Keratinocyte (primary cell): ENCODE data around the gene KIAA0040. TPM values are rescaled to one million over a fixed set of nuclear protein-coding genes. Genes with fewer than 3 reads are reported as not detected.

Experiments
- DNase-seq: peaks from one replicate; pipeline ENCODE4 v3.0.0-alpha.2; 2011; ENCODE audit warnings: low read depth, missing footprints, low spot score
- FAIRE-seq: peaks from 2 replicates; lab custom pipeline; 2011; peaks lifted over from hg19 to GRCh38; lab: Jason Lieb, UNC
- H2AFZ ChIP-seq: 2 replicates; pipeline ENCODE4 v1.6.0; 2012; ENCODE audit warnings: low read length, control low read depth, inconsistent platforms; ENCODE audit not compliant: control insufficient read depth
- H3K27ac ChIP-seq: 2 replicates; pipeline ENCODE4 v1.5.1; 2011; ENCODE audit warnings: low read length; ENCODE audit not compliant: control insufficient read depth, insufficient read depth
- H3K27me3 ChIP-seq: 3 replicates; pipeline ENCODE4 v1.6.0; 2011; ENCODE audit warnings: low read length; ENCODE audit not compliant: control insufficient read depth, insufficient read depth; ENCODE audit errors: extremely low read depth
- H3K36me3 ChIP-seq, 2 experiments: 2 replicates in 1 of 2; 3 replicates in 1 of 2; pipeline ENCODE4 v1.5.1; 2011; ENCODE audit warnings: low read length in 2 of 2, mild to moderate bottlenecking in 1 of 2; ENCODE audit not compliant: control insufficient read depth in 2 of 2, insufficient read depth in 2 of 2; ENCODE audit errors: extremely low read depth in 1 of 2
- H3K4me1 ChIP-seq: 3 replicates; pipeline ENCODE4 v1.5.1; 2011; ENCODE audit warnings: low read length; ENCODE audit not compliant: control insufficient read depth, insufficient read depth; ENCODE audit errors: extremely low read depth
- H3K4me2 ChIP-seq: 3 replicates; pipeline ENCODE4 v1.6.0; 2011; ENCODE audit warnings: low read depth, low read length; ENCODE audit not compliant: control insufficient read depth, insufficient read depth; ENCODE audit errors: extremely low read depth
- H3K4me3 ChIP-seq, 3 experiments: fragments of 200-600 bp in 1 of 3; sonication (generic) in 1 of 3; 2 replicates in 2 of 3; 3 replicates in 1 of 3; pipeline ENCODE4 v1.5.1; 2011 to 2016; ENCODE audit warnings: low read length in 3 of 3, mild to moderate bottlenecking in 3 of 3, control low read depth in 2 of 3, inconsistent platforms in 1 of 3, low read depth in 1 of 3, mixed read lengths in 1 of 3, mixed run types in 1 of 3, moderate library complexity in 1 of 3; ENCODE audit not compliant: control insufficient read depth in 2 of 3, insufficient read depth in 2 of 3; ENCODE audit errors: extremely low read depth in 1 of 3
- H3K79me2 ChIP-seq: 2 replicates; pipeline ENCODE4 v1.6.0; 2012; ENCODE audit warnings: low read length; ENCODE audit not compliant: control insufficient read depth, insufficient read depth
- H3K9ac ChIP-seq: 3 replicates; pipeline ENCODE4 v1.6.0; 2011; ENCODE audit warnings: low read length; ENCODE audit not compliant: control insufficient read depth, insufficient read depth; ENCODE audit errors: extremely low read depth
- H3K9me1 ChIP-seq: 3 replicates; pipeline ENCODE4 v1.6.0; 2011; ENCODE audit warnings: low read length; ENCODE audit not compliant: control insufficient read depth, insufficient read depth; ENCODE audit errors: extremely low read depth
- H3K9me3 ChIP-seq: 2 replicates; pipeline ENCODE4 v1.5.1; 2012; ENCODE audit warnings: low read depth, low read length; ENCODE audit not compliant: control insufficient read depth
- H4K20me1 ChIP-seq: 3 replicates; pipeline ENCODE4 v1.6.0; 2011; ENCODE audit warnings: low read length; ENCODE audit not compliant: control insufficient read depth, insufficient read depth; ENCODE audit errors: extremely low read depth
- EZH2 ChIP-seq: IDR thresholded peaks from one replicate; pipeline ENCODE4 v1.6.1; 2012; ENCODE audit warnings: inconsistent platforms, mild to moderate bottlenecking, low read length, moderate library complexity
- dilution Hi-C: fragments of 300-500 bp; cut with MboI; formaldehyde crosslinking; loops from one replicate; pipeline ENCODE4 v1.7.0; 2020; ENCODE audit warnings: low sequenced_read_pairs; ENCODE audit not compliant: extremely low pct_ligation_motif_present
- polyA plus RNA-seq, 5 experiments: library from polyadenylated mRNA; depleted of rRNA in 3 of 5; stranded (reverse) in 3 of 5; stranded (forward) in 1 of 5; unstranded in 1 of 5; fragments of >200 nt; gene quantifications; 1 replicate in 1 of 5; 2 replicates in 3 of 5; 3 replicates in 1 of 5; pipeline versions ENCODE4 v1.2.1 to v1.2.3, GENCODE V29; 2011 to 2012; ENCODE audit warnings: missing spikeins in 2 of 5, low read depth in 1 of 5, low replicate concordance in 1 of 5
- TF ChIP-seq, protein P1 (sequence below), 3 experiments: IDR thresholded peaks in 1 of 3; conservative IDR thresholded peaks in 1 of 3; optimal IDR thresholded peaks in 1 of 3; 2 replicates in 2 of 3; 3 replicates in 1 of 3; pipeline versions ENCODE3 to v1.5.1; 2011; ENCODE audit warnings: low read length in 3 of 3, mild to moderate bottlenecking in 3 of 3, moderate library complexity in 2 of 3, control low read depth in 1 of 3, inconsistent platforms in 1 of 3; ENCODE audit not compliant: insufficient read depth in 2 of 3; ENCODE audit errors: extremely low read depth in 1 of 3

Gene KIAA0040
- polyA plus RNA-seq, 1 donor (not counting 4 experiments of a cell fraction or from before 2014, with no cell fraction given), result 57.9 TPM

DNA sequence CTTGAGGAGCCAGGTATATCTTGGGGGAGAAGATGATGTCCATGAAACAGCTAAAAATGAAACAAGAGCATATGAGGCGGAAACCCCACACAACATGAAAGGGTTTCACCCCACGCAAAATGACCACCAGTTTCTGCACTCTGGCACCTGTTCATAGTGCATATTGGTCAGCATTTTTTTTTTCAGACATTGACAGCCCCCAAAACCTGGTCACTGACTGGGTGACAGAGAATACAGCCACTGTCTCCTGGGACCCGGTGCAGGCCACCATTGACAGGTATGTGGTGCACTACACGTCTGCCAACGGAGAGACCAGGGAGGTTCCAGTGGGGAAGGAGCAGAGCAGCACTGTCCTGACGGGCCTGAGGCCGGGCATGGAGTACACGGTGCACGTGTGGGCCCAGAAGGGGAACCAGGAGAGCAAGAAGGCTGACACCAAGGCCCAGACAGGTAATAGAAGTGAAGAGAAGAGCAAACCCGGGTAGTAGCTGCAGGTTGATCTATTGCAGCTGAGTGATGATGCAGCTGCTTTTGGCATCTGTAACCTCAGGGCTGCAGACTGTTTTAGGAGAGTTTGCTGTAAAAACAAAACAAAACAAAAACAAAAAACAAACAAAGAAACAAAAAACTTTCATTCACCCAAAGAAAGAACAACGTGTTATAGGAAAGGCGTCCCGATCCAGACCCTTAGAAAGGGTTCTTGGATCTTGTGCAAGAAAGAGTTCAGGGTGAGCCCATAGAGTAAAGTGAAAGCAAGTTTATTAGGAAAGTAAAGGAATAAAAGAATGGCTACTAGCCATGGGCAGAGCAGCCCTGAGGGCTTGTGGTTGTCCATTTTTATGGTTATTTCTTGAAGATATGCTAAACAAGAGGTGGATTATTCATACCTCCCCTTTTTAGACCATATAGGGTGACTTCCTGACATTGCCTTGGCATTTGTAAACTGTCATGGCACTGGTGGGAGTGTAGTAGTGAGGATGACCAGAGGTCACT, 73.9 kb downstream of the KIAA0040 start:
- Histone ChIP-seq H3K79me2 (no peaks in the 10 kb centered on the region), H3K27me3 (peaks cover 3% of the 10 kb centered on the region), H2AFZ (no peak overlapping the region), H3K27ac (no peak overlapping the region), H3K4me2 (no peak overlapping the region), H4K20me1 (no peaks in the 10 kb centered on the region), H3K36me3 (no peaks in the 10 kb centered on the region), H3K9me1 (no peaks in the 10 kb centered on the region), H3K9me3 (no peaks in the 10 kb centered on the region), H3K9ac (no peak overlapping the region), H3K4me1 (no peaks in the 10 kb centered on the region), H3K4me3 (no peak overlapping the region)
- no peak for FAIRE-seq
- dilution Hi-C loops, result no loop called here
- DNase-seq, result no peak
- no peak for TF ChIP-seq EZH2
- TF ChIP-seq, protein P1, sequence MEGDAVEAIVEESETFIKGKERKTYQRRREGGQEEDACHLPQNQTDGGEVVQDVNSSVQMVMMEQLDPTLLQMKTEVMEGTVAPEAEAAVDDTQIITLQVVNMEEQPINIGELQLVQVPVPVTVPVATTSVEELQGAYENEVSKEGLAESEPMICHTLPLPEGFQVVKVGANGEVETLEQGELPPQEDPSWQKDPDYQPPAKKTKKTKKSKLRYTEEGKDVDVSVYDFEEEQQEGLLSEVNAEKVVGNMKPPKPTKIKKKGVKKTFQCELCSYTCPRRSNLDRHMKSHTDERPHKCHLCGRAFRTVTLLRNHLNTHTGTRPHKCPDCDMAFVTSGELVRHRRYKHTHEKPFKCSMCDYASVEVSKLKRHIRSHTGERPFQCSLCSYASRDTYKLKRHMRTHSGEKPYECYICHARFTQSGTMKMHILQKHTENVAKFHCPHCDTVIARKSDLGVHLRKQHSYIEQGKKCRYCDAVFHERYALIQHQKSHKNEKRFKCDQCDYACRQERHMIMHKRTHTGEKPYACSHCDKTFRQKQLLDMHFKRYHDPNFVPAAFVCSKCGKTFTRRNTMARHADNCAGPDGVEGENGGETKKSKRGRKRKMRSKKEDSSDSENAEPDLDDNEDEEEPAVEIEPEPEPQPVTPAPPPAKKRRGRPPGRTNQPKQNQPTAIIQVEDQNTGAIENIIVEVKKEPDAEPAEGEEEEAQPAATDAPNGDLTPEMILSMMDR (optimal IDR thresholded peaks at IDR 0.05 in 1 of 3, IDR thresholded peaks at IDR 0.05 in 1 of 3, conservative IDR thresholded peaks at IDR 0.05 in 1 of 3; ENCODE audit: extremely low read depth in 1 of 3, insufficient read depth in 2 of 3, low read length in 3 of 3), result no peak

DNA sequence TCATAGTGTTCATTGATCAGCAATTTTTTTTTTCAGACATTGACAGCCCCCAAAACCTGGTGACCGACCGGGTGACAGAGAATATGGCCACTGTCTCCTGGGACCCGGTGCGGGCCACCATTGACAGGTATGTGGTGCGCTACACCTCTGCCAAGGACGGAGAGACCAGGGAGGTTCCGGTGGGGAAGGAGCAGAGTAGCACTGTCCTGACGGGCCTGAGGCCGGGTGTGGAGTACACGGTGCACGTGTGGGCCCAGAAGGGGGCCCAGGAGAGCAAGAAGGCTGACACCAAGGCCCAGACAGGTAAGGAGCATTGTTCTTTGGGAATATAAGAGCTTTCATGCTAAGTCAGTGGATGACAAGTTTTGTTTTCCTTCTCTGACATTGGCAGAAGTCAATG, 75.7 kb downstream of the KIAA0040 start:
- Histone ChIP-seq H3K9me1 (no peaks in the 10 kb centered on the region), H3K4me2 (no peak overlapping the region), H4K20me1 (no peaks in the 10 kb centered on the region), H3K36me3 (no peaks in the 10 kb centered on the region), H2AFZ (no peak overlapping the region), H3K4me3 (no peak overlapping the region), H3K4me1 (no peaks in the 10 kb centered on the region), H3K9ac (no peak overlapping the region), H3K27ac (no peak overlapping the region), H3K79me2 (no peaks in the 10 kb centered on the region), H3K27me3 (peaks cover 3% of the 10 kb centered on the region), H3K9me3 (peaks cover 3% of the 10 kb centered on the region)
- FAIRE-seq (no peak), DNase-seq (no peak)
- dilution Hi-C loops, result no loop called here
- no peak for TF ChIP-seq EZH2
- TF ChIP-seq, protein P1 (optimal IDR thresholded peaks at IDR 0.05 in 1 of 3, IDR thresholded peaks at IDR 0.05 in 1 of 3, conservative IDR thresholded peaks at IDR 0.05 in 1 of 3; ENCODE audit: extremely low read depth in 1 of 3, insufficient read depth in 2 of 3, low read length in 3 of 3), result no peak
